Epithelial cell of prostate (primary cell): ENCODE results near the gene INSL3.

Experiments used
- DNase-seq: peaks from one replicate; pipeline ENCODE4 v3.0.0-alpha.2; 2011; ENCODE audit warnings: low read depth, low spot score
- H3K27ac ChIP-seq: fragments of 450-650 bp; 2 replicates; pipeline ENCODE4 v1.5.1; 2017; ENCODE audit warnings: mild to moderate bottlenecking

INSL3 gene

GRCh38 chr19:17821190-17821589 lies at the start of gene INSL3:
Gene INSL3 (minus strand): TSS chr19:17821519. CDS start chr19:17821506, 13 bp downstream.
- H3K27ac ChIP-seq, result no peak within 1 kb of the TSS
- DNase-seq, result no peak

- no peak for DNase-seq
- H3K27ac ChIP-seq, result no peak overlapping the region
Observed at GRCh38 chr19:17869114-17869608, 47.8 kb upstream of the INSL3 start.

GRCh38 chr19:17868669-17869068 lies 47.4 kb upstream of the INSL3 start:
- no peak overlapping the region for H3K27ac ChIP-seq
- no peak for DNase-seq

- no peak overlapping the region for H3K27ac ChIP-seq
- no peak for DNase-seq
Observed at GRCh38 chr19:17866964-17867486, 45.7 kb upstream of the INSL3 start.

GRCh38 chr19:17866312-17866963 lies 45.1 kb upstream of the INSL3 start:
- DNase-seq, result no peak
- peak overlapping the region; percentile 74 for H3K27ac ChIP-seq

- no peak for DNase-seq
- H3K27ac ChIP-seq, result peak overlapping the region; percentile 74
Observed at GRCh38 chr19:17865364-17866311, 44.3 kb upstream of the INSL3 start.

GRCh38 chr19:17863520-17864182 lies 42.3 kb upstream of the INSL3 start:
- DNase-seq, result no peak
- H3K27ac ChIP-seq, result peak overlapping the region; percentile 74

GRCh38 chr19:17862711-17863519 lies 41.6 kb upstream of the INSL3 start:
- H3K27ac ChIP-seq, result peak overlapping the region; percentile 74
- DNase-seq, result no peak

- peak overlapping the region; percentile 74 for H3K27ac ChIP-seq
- no peak for DNase-seq
Observed at GRCh38 chr19:17861542-17862402, 40.5 kb upstream of the INSL3 start.

GRCh38 chr19:17860993-17861360 lies 39.7 kb upstream of the INSL3 start:
- DNase-seq, result no peak
- H3K27ac ChIP-seq, result peak overlapping the region; percentile 74

- no peak for DNase-seq
- H3K27ac ChIP-seq, result peak overlapping the region; percentile 74
Observed at GRCh38 chr19:17860331-17860992, 39.1 kb upstream of the INSL3 start.

- peak; percentile 99 for DNase-seq
- H3K27ac ChIP-seq, result peak within 1 kb of the TSS; percentile 74
Observed at GRCh38 chr19:17859533-17860330, 38.4 kb upstream of the INSL3 start, which contains the start of gene RPL18A. Gene RPL18A (plus strand): TSS chr19:17859910. CDS start chr19:17859957, 47 bp downstream.

- no peak overlapping the region for H3K27ac ChIP-seq
- DNase-seq, result no peak
Observed at GRCh38 chr19:17855280-17856152, 34.2 kb upstream of the INSL3 start.

- no peak overlapping the region for H3K27ac ChIP-seq
- no peak for DNase-seq
Observed at GRCh38 chr19:17854061-17854460, 32.7 kb upstream of the INSL3 start.

GRCh38 chr19:17848595-17849292 lies 27.4 kb upstream of the INSL3 start:
- no peak for DNase-seq

More at GRCh38 chr19:17848595-17849292, 27.4 kb upstream of the INSL3 start:
- peak overlapping the region; percentile 70 for H3K27ac ChIP-seq
